CD4-positive, alpha-beta T cell treated with Interleukin-10 for 1 hour (primary cell): ENCODE measurements around the gene BIN2.
"Not testable (repeated sequence)": the region's sequence is repeated elsewhere in the genome, so short reads cannot be mapped to it uniquely, and the experiment has no call there.

Experiments used
- DNase-seq: peaks from one replicate; pipeline ENCODE4 v3.0.0-alpha.2; 2020

The BIN2 gene

DNA sequence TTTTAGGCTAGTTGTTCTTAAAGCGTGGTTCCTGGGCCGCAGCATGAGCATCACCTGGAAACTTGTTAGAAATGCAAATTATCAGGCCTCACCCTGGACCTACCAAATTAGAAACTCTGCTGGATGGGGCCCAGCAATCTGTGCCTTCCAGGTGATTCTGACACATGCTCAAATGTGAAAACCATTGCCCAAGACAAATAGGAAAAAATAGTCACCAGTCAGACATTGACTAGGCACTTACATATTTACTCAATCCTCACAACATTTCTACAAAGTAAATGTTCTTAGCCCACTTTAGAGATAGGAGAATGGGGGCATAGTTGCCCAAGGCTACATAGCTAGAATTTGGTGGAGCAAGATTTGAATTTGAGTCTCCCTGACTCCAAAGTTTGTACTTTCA, 19.2 kb upstream of the BIN2 start:
- DNase-seq: no peak

DNA sequence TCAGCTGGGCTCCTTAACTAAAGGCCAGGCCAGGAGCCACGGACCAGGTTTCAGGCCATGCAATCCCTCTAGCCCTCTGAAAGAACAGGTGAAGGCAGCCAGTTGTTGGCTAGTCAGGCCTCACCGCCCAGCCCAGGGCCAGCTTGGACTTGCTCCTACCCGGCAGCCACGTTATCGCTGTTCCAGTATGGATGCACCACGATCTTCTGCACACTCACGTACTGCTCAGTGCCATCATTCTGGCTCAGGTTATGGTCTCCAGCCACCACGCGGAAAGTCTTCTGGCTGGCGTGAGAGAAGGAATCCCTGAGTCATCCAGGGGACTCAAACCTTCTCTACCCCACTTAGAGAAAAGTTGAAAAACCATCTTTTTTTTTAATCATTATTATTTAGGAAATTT, 18.4 kb upstream of the BIN2 start:
- no peak for DNase-seq

DNA sequence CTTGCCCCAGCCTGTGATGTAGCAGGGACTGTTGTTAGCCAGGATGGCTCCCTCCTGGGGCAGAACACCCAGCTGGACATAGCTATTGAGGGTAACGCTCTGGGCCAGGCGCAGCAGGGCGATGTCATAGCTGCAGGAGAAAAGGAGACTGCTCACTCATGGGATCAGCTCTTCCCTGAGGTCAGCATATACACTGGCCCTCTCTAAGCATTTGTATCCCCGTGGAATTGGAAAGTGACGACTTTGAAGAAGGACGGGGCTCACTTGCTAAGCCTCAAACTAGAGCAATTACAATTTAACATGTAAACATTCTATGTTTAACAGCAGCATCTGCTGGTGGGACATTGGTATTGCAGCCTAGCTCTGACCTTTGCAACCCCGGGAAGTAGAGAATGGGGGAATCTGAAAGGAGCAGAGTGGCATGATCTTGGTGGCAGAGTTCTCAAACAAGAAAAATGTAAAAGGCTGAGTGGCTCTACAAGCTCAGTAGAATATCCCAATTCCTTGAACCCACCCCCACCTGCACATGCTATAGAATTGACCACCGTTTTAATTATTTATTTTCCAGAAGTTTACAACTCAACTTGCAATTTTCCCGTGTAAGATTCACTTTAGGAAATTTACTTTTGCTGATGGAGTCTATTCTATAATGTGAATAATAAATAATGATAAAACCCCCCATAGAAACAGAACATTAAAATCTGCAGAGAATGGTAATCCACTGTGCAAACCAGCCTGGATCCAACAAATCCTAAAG, 17.5 kb upstream of the BIN2 start:
- DNase-seq: peak; percentile 85

DNA sequence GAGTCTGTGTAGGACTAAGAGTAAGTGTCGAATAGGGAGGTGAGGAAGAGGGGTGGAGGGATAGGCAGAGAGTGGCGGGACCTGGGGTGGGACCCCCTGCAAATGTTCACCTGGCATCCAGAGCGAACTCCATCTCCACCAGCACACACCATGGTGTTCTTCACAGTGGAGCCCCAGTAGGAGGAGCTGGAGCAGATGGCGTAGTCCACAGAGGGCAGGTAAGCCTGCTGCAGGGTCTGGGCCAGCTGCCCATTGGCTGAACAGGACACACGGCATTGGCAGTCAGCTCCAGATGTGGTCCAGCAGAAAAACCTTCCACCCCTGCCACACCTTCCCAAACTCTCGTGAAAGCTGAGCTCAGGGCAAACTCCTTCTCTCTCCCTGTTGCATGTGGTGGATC, 15.8 kb upstream of the BIN2 start:
- DNase-seq: no peak

DNA sequence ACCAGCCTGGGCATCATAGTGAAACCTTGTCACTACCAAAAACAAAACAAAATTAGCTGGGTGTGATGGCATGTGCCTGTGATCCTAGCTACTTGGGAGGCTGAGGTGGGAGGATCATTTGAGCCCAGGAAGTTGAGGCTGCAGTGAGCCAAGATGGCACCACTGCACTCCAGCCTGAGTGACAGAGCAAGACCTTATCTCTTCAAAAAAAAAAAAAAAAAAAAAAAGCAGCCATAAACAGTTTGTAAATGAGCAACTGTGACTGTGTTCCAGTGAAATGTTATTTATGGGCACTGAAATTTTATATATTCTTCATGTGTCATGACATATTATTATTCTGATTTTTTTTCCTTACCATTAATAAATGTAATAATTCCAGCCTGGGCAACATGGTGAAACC, 13.4 kb upstream of the BIN2 start:
- DNase-seq: not testable (repeated sequence)

DNA sequence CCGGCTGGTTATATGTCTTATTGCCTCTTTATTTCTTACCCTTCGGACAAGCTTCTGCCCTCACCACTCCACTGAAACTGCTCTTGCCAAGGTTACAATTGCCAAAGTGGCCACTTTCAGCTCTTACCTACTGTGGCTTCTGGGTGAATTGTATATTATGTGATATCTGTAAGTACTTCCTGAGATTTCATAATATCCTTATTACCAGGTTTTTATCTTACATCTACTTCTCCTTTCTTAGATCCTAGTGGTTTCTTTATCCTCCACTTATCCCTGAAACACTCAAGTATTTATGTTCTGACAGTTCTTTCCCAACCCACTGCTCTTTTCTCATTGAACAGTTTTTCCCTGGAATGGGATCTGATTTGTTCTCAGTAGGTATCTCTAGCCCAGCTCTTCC, 12.0 kb upstream of the BIN2 start:
- no peak for DNase-seq

DNA sequence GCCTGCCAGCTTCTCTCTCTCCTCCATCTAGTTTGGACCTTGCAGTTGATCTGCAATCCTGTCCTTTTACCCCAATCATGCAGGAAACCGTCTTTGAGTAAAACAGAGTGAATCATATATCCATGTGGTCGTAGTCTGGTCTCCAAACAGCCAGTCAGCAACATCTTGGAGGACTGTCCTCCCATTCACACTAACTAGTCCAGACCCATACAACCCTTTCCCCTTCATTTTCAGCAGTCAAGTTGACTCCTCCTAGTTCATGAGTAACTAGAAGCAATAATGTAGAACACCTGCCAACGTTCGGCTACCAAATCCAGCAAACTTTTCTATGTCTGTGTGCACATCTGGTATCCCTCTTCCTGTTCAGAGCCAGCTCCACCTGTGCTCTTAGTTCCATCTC, 10.8 kb upstream of the BIN2 start:
- no peak for DNase-seq

DNA sequence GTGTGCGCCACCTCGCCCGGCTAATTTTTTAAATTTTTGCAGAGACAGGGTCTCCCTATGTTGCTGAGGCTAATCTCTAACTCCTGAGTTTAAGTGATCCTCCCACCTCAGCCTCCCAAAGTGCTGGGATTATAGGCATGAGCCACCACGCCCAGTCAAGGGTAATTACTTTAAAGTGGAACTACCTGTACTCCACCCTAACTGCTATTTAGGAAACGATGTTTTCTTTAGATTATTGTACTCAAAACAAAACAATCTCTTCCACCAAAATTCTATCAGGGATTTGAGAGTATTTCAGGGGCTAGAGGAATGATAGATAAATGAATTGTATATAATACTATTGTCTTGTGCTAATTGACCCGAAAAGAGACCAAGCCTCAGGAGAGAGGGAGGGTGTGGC, 9.6 kb upstream of the BIN2 start:
- DNase-seq: no peak

DNA sequence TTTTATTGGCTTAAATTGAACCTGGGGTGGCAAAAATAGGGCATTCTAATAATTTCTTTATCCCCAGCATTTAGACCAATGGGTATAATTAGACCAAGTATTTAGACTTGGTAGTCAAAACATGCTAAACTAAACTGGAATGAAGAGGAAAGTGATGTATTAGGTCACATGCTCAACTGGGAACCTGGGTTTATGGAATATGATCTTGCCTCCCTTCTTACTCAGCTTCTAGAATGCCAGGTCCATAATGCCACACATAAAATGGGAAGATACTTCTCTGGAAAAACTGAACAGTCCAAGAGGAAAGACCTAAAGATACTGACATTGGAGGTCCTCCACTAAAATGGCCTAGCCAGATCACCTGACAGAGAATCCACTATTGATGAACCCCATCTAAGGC, 6.2 kb upstream of the BIN2 start:
- no peak for DNase-seq

DNA sequence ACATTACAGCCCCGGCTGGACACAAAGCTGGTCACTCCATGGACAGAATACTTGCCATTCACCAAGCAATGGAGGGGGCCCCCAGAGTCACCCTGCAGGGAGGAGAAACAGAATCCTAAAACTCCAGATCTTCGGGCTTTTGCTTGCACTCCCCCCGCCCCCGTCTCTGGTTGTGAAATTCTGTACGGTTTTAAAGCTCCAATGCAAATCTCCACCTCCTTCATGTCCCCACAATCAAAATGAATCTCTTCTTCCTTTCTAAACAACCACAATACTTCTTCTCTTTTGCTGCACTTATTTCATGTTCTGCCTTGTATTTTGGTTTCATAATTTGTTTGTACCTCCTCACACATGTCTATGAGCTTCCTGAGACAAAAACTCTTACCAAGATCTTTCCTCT, 5.8 kb upstream of the BIN2 start:
- no peak for DNase-seq

DNA sequence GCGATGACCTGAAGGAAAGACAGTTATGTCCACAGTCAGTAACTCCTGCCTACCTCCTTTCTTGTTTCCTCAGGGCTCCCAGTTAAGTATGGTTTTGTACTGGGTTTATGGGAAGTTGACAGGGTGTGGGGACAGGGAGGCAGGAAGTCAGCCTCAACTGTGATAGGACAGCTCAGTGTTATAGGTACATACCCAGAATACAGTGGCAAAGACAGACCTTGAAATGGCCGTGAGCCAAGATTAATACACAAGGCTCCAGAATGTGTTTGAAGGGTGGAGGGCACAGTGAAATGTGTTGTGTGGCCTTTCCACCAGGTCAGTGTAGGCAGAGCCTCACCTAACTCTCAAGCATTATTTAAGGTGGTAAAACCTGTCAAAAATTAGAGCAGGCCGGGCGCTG, 4.6 kb upstream of the BIN2 start:
- DNase-seq: no peak

DNA sequence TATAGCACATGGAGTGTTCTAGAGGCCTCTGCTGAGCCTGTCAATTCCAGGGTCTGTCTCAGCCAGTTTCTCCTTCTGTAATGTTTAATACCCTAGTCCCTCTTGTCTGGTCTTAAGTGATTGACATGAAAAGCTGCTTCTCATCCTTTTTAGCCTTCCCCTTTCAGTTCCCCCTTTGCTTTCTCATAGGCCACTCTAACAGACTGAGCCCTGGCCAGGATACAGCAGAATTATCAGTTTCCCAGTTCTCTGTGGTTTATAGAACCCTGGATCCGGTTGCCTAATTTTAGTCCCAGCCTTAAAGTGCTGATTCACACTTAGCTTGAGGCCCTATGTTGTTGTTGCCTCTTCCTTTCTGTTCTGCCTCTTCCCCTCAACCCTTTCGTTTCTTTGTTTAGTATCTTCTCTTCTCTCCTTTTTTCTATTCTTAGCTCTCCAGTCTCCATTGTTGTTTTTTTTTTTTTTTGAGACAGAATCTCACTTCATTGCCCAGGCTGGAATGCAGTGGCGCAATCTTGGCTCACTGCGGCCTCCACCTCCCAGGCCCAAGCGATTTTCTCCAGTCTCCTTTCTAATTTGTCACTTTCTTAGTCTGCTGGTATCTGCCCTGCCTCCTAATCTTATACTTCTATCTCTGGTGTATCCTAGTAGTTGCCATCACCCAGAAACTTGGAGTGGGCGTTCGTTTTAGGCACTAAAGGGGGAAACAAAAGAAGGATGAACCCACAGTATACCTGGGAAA, 2.9 kb upstream of the BIN2 start:
- peak; percentile 37 for DNase-seq

DNA sequence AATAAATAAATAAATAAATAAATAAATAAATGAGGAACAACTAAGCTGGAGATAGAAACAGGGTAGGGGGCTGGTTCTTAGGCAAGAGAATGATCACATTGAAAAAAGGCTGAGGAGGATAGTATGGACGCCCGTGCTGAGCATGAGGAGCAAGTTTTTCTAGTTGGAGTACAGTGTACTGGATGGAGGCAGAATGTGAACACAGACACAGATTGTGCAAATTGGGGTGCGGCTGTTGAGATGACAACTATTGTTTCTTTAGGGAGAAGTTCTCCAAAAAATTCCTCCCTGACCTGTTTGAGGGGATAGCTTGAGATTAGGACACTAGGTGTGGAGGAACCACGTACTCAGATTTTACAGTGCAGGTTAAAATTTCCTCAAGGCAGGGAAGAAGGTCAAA, 979 bp upstream of the BIN2 start:
- DNase-seq: no peak

DNA sequence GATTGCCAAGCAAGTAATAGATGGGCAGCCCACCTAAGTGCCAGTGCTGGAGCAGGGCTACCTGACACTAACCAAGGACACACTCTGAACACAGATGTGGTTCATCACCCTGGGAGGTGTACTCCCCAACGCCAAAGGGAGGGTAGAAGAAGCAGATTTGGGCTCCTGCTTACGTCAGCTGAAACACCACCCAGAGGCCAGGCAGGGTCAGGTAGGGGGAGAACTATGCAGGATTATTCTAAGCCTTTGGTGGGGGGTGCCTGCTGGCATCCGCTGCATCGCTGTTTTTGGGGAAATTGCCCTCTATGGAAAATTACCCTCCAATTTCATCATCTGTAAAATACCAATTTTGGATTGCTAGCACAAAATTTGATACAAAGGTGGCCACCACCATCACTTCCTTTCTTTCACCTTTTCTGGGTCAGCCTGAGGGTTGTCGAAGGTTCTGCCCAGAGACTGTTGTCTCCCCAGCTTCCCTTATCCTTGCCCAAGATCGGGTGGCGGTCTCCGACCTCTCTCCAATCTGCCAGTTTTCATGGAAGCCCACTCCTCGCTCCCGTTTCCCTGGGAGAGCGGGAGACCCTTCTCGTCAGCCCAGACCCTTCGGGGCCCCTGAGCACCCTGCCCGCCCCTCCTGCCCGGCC, 535 bp downstream of the BIN2 start:
- peak; percentile 75 for DNase-seq

DNA sequence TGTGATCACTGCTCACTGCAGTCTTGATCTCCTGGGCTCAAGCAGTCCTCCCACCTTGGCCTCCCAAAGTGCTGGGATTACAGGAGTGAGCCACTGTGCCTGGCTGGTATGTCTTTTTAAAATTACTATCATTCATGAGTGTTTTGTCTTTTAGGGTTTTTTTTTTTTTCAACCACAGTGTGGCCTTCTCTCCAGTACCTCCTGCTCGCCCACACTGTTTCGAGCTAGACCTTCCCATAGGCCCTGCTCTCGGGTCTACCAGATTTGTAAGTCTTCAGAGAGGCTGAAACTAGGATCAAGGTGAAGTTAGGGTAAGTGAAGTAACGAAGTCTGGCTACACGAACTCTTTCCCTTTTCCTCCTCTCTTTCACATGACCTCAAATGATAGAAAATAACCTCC, 1.5 kb downstream of the BIN2 start:
- peak; percentile 15 for DNase-seq

DNA sequence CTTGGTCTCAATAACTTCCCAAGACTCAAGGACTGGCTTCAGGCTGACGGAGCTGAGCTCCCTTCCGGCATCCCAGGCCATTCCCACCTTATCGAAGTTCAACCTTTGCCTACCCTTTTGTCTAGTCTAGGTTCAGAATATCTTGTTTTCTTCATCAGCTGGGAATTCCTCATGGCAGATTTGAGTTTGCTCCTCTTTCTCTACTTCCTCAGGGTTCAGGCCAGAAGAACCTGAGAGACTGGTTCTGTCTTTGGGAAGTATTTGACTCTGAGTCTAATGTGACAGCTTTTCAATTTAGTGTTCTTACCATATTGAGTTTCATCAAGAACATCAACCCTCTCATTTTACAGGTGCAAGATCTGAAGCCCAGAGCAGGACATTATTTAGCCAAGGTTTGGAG, 2.1 kb downstream of the BIN2 start:
- no peak for DNase-seq

DNA sequence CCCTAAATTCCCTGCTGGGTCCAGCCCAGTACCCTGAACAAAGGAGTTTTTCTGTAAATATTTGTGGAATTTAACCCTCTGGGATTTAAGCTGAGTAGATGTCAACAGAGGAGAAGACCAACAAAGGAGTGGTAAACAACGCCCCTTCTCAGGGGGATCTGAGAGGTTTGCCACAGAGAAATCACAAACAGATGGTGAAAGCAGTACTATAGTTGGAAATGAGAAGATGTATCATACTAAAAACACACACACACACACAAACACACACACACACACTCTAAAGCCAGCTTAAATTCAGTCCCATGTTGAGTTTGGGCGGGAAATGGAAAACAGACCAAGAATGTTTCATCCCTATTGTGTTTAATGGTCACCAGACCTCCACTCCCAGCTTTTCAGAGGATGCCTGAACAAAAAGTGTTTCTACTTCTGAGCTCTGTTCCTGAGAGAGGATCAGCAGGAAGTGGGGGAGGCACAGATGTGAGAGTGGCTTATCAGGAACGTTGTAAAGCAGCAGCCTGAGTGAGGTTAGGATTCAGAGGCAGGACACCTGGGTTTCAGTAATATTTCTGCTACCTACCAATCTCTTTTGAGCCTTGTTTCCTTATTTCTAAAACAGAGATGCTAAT, 3.2 kb downstream of the BIN2 start:
- peak; percentile 39 for DNase-seq

DNA sequence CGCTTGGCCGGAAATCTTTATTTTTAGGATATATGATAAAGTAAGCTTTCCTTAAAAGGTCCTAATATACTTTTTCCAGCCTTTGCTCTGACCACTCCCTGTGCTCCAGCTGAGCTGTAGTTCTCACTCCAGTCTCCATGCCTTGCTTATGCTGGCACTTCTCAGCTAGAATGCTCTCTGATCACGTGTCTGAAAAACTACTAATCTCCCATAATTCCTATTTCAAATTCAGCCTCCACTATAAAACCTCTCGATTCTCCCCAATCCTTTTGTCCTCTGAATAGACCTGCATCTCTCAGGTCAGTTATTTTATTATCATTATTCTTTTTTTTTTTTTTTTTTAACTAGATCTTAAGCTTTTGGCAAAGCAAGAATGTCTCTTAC, 3.7 kb downstream of the BIN2 start:
- no peak for DNase-seq

DNA sequence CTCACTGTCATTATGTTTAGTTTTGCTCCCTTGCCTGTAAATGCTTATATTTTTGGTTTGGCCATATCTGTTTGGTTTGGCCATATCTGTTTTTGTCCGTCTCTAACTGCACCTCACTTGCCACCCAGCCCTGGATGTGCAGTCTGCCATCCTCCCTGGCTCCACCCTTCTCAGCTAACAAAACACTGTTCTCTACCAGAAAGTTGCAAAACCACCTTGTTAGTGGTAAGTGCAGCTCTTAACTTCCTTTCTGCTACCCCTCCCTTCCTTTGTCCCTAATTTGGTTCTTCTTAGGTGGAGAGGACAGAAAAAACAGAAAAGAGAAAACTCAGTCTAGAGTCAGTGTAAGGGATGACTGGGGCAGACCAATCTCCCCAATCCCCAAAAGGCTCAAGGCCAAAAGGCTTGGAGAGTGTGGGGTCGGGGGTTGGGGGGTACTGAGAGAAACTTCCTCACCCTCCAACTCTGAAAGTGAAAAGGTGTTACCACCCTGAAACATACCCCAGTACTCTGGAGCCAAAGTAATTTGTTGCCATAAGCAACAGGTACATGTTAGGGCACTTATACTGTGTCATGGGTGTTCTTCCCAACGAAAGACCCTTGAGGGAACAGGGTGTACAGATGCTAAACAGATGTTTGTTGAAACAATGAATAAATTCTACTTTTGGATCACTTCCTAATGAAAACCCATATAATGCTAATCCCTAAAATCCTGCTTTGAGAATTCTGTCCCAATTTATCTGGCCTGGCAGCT, 5.0 kb downstream of the BIN2 start:
- peak; percentile 73 for DNase-seq

DNA sequence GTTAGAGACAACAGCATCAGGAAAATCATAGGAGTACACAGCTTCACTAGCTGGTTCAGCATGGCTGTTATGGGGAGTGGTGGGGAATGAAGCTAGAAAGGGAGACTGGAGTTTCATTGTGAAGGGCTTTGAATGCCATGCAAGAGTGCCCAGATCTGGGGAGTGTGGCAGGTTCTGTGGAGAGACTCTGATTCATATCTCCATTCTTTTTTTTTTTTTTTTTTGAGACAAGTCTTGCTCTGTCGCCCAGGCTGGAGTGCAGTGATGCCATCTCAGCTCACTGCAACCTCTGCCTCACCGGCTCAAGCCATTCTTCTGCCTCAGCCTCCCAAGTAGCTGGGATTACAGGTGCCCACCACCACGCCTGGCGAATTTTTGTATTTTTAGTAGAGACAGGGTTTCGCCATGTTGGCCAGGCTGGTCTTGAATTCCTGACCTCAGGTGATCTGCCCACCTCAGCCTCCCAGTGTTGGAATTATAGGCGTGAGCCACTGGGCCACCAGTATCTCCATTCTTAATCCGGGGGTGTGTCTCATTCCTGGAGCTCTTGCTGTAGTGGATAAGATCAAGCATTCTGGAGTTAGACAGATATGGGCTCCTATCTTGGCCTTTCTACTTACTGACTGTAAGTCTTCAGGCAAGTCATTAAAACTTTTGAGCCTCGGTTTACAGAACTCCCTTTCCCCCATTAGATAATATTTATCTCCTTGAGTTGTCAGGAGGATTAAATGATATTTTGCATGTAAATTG, 5.7 kb downstream of the BIN2 start:
- DNase-seq: not testable (repeated sequence)

DNA sequence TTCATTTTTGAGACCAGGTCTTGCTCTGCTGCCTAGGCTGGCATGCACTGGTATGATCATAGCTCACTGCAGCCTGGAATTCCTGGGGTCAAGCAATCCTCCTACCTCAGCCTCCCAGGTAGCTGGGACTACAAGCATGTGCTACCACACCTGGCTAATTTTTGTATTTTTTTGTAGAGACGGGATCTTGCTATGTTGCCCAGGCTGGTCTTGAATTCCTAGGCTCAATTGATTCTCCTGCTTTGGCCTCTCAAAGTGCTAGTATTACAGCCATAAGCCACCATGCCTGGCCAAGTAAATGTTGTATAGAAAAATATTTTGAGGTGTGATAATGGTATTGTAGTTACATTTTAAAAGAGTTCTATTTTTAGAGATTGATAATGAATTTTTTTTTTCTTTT, 12.6 kb downstream of the BIN2 start:
- no peak for DNase-seq
